22Rv1 (cell line): ENCODE results near the gene GNB1.

Source experiments
- CTCF ChIP-seq: fragments of 450-650 bp; IDR thresholded peaks from 2 replicates; pipeline ENCODE4 v1.5.1; 2017; ENCODE audit warnings: mild to moderate bottlenecking
- ZFX ChIP-seq: fragments of 450-650 bp; IDR thresholded peaks from 2 replicates; pipeline ENCODE4 v1.6.1; 2017; ENCODE audit warnings: antibody characterized with exemption, borderline replicate concordance

GRCh38 chr1:1819762-1820161 is 71.1 kb downstream of the GNB1 start:
- TF ChIP-seq CTCF (no peak), ZFX (no peak)
